ENCODE measurements around the gene ALG9.

GRCh38 chr11:111906680-111907079 lies 35.3 kb upstream of the ALG9 start:
- TF ChIP-seq CTCF (IDR thresholded peaks at IDR 0.05) (no peak), POLR2A (IDR thresholded peaks at IDR 0.05) (no peak)

All from body of pancreas (tissue), 4 donors.